ENCODE data around the gene CALML5. TPM values are rescaled to one million over a fixed set of nuclear protein-coding genes. Genes with fewer than 3 reads are reported as not detected.

CALML5 gene
- total RNA-seq, 1 experiment from 2014 or later: not detected

GRCh38 chr10:5458425-5458824 lies 40.9 kb downstream of the CALML5 start:
- Histone ChIP-seq H3K27ac (ENCODE audit: low read length) (no peak overlapping the region), H3K9me3 (ENCODE audit: control insufficient read depth, insufficient read depth, low read depth, low read length) (no peaks in the 10 kb centered on the region), H3K4me3 (ENCODE audit: low read depth in 2 of 2, low read length in 2 of 2) (no peak overlapping the region), H3K36me3 (ENCODE audit: control insufficient read depth, insufficient read depth, low read length) (peaks cover 16% of the 10 kb centered on the region), H3K27me3 (ENCODE audit: control insufficient read depth, insufficient read depth, low read length) (no peaks in the 10 kb centered on the region), H3K4me1 (ENCODE audit: control insufficient read depth, insufficient read depth, low read length) (no peaks in the 10 kb centered on the region)
- intact Hi-C loops (cut with micrococcal nuclease; ENCODE audit: unreplicated experiment): no loop called here
- TF ChIP-seq, protein P1, sequence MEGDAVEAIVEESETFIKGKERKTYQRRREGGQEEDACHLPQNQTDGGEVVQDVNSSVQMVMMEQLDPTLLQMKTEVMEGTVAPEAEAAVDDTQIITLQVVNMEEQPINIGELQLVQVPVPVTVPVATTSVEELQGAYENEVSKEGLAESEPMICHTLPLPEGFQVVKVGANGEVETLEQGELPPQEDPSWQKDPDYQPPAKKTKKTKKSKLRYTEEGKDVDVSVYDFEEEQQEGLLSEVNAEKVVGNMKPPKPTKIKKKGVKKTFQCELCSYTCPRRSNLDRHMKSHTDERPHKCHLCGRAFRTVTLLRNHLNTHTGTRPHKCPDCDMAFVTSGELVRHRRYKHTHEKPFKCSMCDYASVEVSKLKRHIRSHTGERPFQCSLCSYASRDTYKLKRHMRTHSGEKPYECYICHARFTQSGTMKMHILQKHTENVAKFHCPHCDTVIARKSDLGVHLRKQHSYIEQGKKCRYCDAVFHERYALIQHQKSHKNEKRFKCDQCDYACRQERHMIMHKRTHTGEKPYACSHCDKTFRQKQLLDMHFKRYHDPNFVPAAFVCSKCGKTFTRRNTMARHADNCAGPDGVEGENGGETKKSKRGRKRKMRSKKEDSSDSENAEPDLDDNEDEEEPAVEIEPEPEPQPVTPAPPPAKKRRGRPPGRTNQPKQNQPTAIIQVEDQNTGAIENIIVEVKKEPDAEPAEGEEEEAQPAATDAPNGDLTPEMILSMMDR (IDR thresholded peaks at IDR 0.05): no peak
- TF ChIP-seq SIN3A (IDR thresholded peaks at IDR 0.05; ENCODE audit: borderline replicate concordance, insufficient read depth, low read depth, low read length): no peak
- no peak for TF ChIP-seq TCF7L2 (IDR thresholded peaks at IDR 0.05; ENCODE audit: low read depth, low read length)
- TF ChIP-seq, protein P2, sequence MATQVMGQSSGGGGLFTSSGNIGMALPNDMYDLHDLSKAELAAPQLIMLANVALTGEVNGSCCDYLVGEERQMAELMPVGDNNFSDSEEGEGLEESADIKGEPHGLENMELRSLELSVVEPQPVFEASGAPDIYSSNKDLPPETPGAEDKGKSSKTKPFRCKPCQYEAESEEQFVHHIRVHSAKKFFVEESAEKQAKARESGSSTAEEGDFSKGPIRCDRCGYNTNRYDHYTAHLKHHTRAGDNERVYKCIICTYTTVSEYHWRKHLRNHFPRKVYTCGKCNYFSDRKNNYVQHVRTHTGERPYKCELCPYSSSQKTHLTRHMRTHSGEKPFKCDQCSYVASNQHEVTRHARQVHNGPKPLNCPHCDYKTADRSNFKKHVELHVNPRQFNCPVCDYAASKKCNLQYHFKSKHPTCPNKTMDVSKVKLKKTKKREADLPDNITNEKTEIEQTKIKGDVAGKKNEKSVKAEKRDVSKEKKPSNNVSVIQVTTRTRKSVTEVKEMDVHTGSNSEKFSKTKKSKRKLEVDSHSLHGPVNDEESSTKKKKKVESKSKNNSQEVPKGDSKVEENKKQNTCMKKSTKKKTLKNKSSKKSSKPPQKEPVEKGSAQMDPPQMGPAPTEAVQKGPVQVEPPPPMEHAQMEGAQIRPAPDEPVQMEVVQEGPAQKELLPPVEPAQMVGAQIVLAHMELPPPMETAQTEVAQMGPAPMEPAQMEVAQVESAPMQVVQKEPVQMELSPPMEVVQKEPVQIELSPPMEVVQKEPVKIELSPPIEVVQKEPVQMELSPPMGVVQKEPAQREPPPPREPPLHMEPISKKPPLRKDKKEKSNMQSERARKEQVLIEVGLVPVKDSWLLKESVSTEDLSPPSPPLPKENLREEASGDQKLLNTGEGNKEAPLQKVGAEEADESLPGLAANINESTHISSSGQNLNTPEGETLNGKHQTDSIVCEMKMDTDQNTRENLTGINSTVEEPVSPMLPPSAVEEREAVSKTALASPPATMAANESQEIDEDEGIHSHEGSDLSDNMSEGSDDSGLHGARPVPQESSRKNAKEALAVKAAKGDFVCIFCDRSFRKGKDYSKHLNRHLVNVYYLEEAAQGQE (IDR thresholded peaks at IDR 0.05; ENCODE audit: insufficient read depth in 1 of 2, low read depth in 2 of 2, low read length in 1 of 2): no peak
- TF ChIP-seq POLR2AphosphoS5 (IDR thresholded peaks at IDR 0.05; ENCODE audit: low read depth, low read length): no peak
- POLR2A ChIA-PET: no interaction called here
- no peak for DNase-seq (ENCODE audit: low read depth, low spot score)
- CTCF ChIA-PET: no interaction called here
- in situ Hi-C loops (cut with HindIII; ENCODE audit: low pct_unique_long_range_greater_than_20kb, low sequenced_read_pairs): no loop called here
- no TSS peak for BruUV-seq (replicated peaks)
- no peak for ATAC-seq

- DNase-seq (ENCODE audit: low read depth, low spot score) (no peak), ATAC-seq (no peak)
- ChIA-PET CTCF (no interaction called here), POLR2A (no interaction called here)
- intact Hi-C loops (cut with micrococcal nuclease; ENCODE audit: unreplicated experiment) (no loop called here), in situ Hi-C loops (cut with HindIII; ENCODE audit: low pct_unique_long_range_greater_than_20kb, low sequenced_read_pairs) (no loop called here)
- TF ChIP-seq POLR2AphosphoS5 (IDR thresholded peaks at IDR 0.05; ENCODE audit: low read depth, low read length) (no peak), TCF7L2 (IDR thresholded peaks at IDR 0.05; ENCODE audit: low read depth, low read length) (no peak), SIN3A (IDR thresholded peaks at IDR 0.05; ENCODE audit: borderline replicate concordance, insufficient read depth, low read depth, low read length) (no peak)
- TF ChIP-seq, protein P2 (IDR thresholded peaks at IDR 0.05; ENCODE audit: insufficient read depth in 1 of 2, low read depth in 2 of 2, low read length in 1 of 2): no peak
- TF ChIP-seq, protein P1 (IDR thresholded peaks at IDR 0.05): no peak
- no peak overlapping the region for H3K4me3 ChIP-seq (ENCODE audit: low read depth in 2 of 2, low read length in 2 of 2)
- H3K27me3 ChIP-seq (ENCODE audit: control insufficient read depth, insufficient read depth, low read length): no peaks in the 10 kb centered on the region
- no peaks in the 10 kb centered on the region for H3K4me1 ChIP-seq (ENCODE audit: control insufficient read depth, insufficient read depth, low read length)
- no peak overlapping the region for H3K27ac ChIP-seq (ENCODE audit: low read length)
- BruUV-seq (replicated peaks): TSS peak; percentile 67
- no peaks in the 10 kb centered on the region for H3K9me3 ChIP-seq (ENCODE audit: control insufficient read depth, insufficient read depth, low read depth, low read length)
- H3K36me3 ChIP-seq (ENCODE audit: control insufficient read depth, insufficient read depth, low read length): peaks cover 18% of the 10 kb centered on the region
Observed at GRCh38 chr10:5457741-5458140, 41.6 kb downstream of the CALML5 start.
